Measurements from ENCODE around the gene MSLN. TPM values are rescaled to one million over a fixed set of nuclear protein-coding genes. Genes with fewer than 3 reads are reported as not detected.
A peak's percentile ranks its signal among the peaks of the same experiment; 100 is the strongest.

Gene MSLN
- total RNA-seq, 1 donor from 2014 or later, result 4.5 TPM

GRCh38 chr16:733382-734207 is 26.9 kb upstream of the MSLN start:
- peak; percentile 73 for TF ChIP-seq CTCF (IDR thresholded peaks at IDR 0.05; ENCODE audit: insufficient read depth, low read length, severe bottlenecking)
- DNase-seq (ENCODE audit: low read depth), result no peak
- Histone ChIP-seq H3K36me3 (ENCODE audit: control insufficient read depth, insufficient read depth, low read length) (peaks cover 26% of the 10 kb centered on the region), H3K4me3 (ENCODE audit: low read depth, low read length) (no peak overlapping the region), H3K27me3 (ENCODE audit: control insufficient read depth, insufficient read depth, low read length) (no peaks in the 10 kb centered on the region)
- FAIRE-seq, result no peak

DNA sequence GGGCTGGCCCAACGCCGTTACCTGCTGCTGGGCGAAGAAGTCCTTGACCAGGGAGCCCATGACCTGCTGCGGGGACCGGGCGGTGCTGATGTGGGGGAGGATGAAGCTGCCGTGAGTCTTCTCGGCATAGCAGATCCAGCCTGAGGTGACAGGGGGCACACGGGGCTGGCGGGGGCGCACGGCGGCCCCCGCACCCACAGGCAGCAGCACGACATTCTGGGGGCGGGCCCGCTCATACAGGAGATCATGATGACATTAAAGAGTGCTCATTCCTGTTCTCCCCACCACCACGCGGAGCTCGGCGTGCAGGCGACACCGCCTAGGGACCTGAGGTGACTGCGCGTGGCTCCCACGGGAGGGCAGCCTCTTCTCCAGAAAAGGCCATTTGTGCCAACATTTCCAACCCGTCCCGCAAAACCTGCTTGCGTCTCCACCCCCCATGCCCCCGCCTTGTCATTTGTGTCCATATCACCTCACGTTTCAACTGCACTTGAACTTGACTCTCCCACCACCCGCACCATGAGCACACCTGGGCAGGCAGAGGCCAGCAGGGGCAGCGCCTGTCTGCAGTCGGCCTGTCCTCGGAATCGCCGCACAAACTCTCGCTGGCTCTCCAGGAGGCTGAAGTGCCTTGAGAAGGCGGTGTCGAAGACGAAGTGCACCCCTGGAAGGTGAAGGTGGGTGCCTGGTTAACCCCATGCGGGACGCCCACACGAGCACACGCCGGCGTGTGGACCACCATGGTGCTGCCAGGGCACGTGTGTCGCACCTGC is 26.1 kb upstream of the MSLN start:
- FAIRE-seq (no peak), DNase-seq (ENCODE audit: low read depth) (no peak)
- no peak overlapping the region for H3K4me3 ChIP-seq (ENCODE audit: low read depth, low read length)
- peaks cover 26% of the 10 kb centered on the region for H3K36me3 ChIP-seq (ENCODE audit: control insufficient read depth, insufficient read depth, low read length)
- TF ChIP-seq CTCF (IDR thresholded peaks at IDR 0.05; ENCODE audit: insufficient read depth, low read length, severe bottlenecking), result no peak
- no peaks in the 10 kb centered on the region for H3K27me3 ChIP-seq (ENCODE audit: control insufficient read depth, insufficient read depth, low read length)

DNA sequence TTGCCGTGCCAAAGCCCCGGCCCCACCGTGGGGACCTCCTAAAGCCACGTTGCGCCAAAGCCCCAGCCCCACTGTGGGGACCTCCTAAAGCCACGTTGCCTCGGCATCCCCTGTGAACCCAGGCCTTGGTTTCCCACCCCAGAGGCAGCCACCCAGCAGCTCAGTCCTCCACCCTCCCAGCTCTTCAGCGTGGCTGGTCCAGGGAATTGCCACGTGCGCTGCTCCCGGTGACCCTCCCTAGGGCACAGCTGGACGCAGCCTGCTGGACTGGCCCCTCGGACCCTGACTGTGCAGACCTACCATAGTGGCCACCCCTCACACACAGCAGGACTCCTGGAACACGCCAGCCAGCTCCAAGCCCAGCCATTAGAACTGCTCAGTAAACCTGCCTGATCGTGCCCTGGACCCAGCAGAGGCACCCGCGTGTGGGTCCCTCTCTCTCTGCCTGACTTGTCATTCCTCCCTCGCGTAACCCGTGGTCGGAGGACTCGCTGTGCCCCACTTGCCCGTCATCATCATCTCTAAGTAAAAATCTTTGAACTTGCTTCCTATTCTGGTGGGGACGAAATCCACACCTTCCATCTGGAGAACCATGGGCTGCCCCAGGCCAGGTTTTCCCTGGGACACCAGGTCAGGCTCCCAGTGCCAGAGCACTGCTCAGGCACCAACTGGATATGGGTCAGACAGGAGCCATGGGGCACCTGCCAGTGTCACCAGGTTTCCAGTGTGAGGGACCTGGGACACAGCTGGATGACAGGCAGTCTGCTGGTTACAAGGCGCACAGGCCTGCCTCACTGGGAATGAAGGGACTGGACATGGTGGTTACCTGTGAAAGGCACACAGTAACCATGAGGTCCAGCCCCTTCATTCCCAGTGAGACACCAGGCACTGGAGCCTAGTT is 25.3 kb upstream of the MSLN start:
- Histone ChIP-seq H3K27me3 (ENCODE audit: control insufficient read depth, insufficient read depth, low read length) (no peaks in the 10 kb centered on the region), H3K4me3 (ENCODE audit: low read depth, low read length) (no peak overlapping the region), H3K36me3 (ENCODE audit: control insufficient read depth, insufficient read depth, low read length) (peaks cover 26% of the 10 kb centered on the region)
- no peak for TF ChIP-seq CTCF (IDR thresholded peaks at IDR 0.05; ENCODE audit: insufficient read depth, low read length, severe bottlenecking)
- DNase-seq (ENCODE audit: low read depth), result no peak
- no peak for FAIRE-seq

DNA sequence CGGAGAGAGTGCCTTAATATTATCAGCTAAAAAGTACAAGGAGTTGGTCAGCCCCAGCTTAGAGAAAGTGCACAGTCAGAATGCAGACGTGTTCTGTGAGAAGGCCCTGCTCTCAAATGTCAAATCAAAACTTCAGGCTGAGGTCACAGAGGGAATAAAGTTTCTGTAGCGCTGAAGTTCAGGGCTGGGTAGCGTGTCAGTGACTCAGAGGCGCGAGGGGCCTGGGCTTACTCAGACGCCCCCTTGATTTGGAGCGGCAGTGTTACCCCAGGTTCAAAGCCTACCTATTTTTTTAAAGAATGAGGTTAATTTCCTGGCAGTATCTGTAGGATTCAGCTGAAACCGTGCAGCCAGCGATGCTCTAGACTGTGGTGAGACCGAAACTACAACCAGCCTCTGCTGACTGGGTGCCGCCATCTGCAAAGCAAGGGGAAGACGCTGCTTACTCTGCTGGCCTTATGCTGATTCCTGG is 24.5 kb upstream of the MSLN start:
- no peak for DNase-seq (ENCODE audit: low read depth)
- H3K27me3 ChIP-seq (ENCODE audit: control insufficient read depth, insufficient read depth, low read length), result no peaks in the 10 kb centered on the region
- FAIRE-seq, result no peak
- peaks cover 26% of the 10 kb centered on the region for H3K36me3 ChIP-seq (ENCODE audit: control insufficient read depth, insufficient read depth, low read length)
- no peak for TF ChIP-seq CTCF (IDR thresholded peaks at IDR 0.05; ENCODE audit: insufficient read depth, low read length, severe bottlenecking)
- no peak overlapping the region for H3K4me3 ChIP-seq (ENCODE audit: low read depth, low read length)

DNA sequence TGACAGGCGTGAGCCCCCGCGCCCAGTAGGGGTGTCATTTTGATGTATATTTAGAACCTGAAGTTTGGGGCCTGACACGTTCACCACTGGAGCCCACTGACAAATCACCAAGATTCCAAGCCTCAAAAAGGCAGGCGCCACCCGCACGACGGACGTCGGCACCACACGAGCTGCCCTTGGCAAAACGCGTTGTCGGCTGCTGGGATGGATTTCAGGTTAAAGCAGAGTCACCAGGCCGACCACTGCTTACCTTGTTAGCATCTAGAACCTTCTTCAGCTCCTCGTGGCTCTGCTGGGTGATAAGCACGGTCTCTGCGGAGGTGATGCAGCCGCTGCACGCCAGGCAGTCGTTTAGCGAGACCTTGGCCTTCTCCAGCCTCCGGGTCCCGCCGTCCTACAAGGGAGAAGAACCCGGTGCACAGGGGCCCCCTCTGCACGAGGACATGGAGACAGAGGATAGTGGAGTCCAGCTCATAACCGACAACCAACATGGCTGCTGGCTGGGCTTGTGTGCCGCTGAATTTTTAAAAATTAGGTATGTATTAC is 23.5 kb upstream of the MSLN start:
- Histone ChIP-seq H3K36me3 (ENCODE audit: control insufficient read depth, insufficient read depth, low read length) (peaks cover 24% of the 10 kb centered on the region), H3K27me3 (ENCODE audit: control insufficient read depth, insufficient read depth, low read length) (no peaks in the 10 kb centered on the region), H3K4me3 (ENCODE audit: low read depth, low read length) (no peak overlapping the region)
- no peak for DNase-seq (ENCODE audit: low read depth)
- FAIRE-seq, result no peak
- no peak for TF ChIP-seq CTCF (IDR thresholded peaks at IDR 0.05; ENCODE audit: insufficient read depth, low read length, severe bottlenecking)
